WTC11 (cell line): Measurements from ENCODE around the gene SSH2.

Source experiments
- FOXJ3 ChIP-seq: sonication (generic); formaldehyde crosslinking; IDR thresholded peaks from 2 replicates; pipeline ENCODE4 v1.9.0; 2021; ENCODE audit warnings: missing genetic modification reagents, mild to moderate bottlenecking, borderline replicate concordance
- JUN ChIP-seq: sonication (generic); formaldehyde crosslinking; IDR thresholded peaks from 2 replicates; pipeline ENCODE4 v1.8.0; 2023; ENCODE audit warnings: mild to moderate bottlenecking, missing genetic modification reagents
- KAT7 ChIP-seq: sonication (generic); formaldehyde crosslinking; IDR thresholded peaks from 2 replicates; pipeline ENCODE4 v1.8.1; 2023; ENCODE audit warnings: missing genetic modification reagents, mild to moderate bottlenecking, borderline replicate concordance
- NFE2L1 ChIP-seq: sonication (generic); formaldehyde crosslinking; IDR thresholded peaks from 2 replicates; pipeline ENCODE4 v1.8.1; 2023; ENCODE audit warnings: missing genetic modification reagents
- NFYB ChIP-seq: sonication (generic); formaldehyde crosslinking; conservative IDR thresholded peaks from 2 replicates; pipeline ENCODE4 v1.8.0; 2022; ENCODE audit warnings: low read depth, missing genetic modification reagents
- NR3C1 ChIP-seq: sonication (generic); formaldehyde crosslinking; conservative IDR thresholded peaks from 2 replicates; pipeline ENCODE4 v1.8.1; 2023; ENCODE audit warnings: low read depth, mild to moderate bottlenecking, missing genetic modification reagents
- ZBTB21 ChIP-seq: sonication (generic); formaldehyde crosslinking; IDR thresholded peaks from 2 replicates; pipeline ENCODE4 v1.8.1; 2023; ENCODE audit warnings: mild to moderate bottlenecking, missing genetic modification reagents, borderline replicate concordance
- ZNF232 ChIP-seq: sonication (generic); formaldehyde crosslinking; IDR thresholded peaks from 2 replicates; pipeline ENCODE4 v1.8.0; 2022; ENCODE audit warnings: mild to moderate bottlenecking, missing genetic modification reagents
- TF ChIP-seq, protein P1 (sequence below): fragments of 200-600 bp; IDR thresholded peaks from 2 replicates; pipeline ENCODE4 v1.8.0; 2022; ENCODE audit warnings: antibody characterized with exemption
- TF ChIP-seq, protein P2 (sequence below): sonication (generic); formaldehyde crosslinking; IDR thresholded peaks from 2 replicates; pipeline ENCODE4 v1.8.0; 2022; ENCODE audit warnings: mild to moderate bottlenecking, missing genetic modification reagents
- TF ChIP-seq, protein P3 (sequence below): sonication (generic); formaldehyde crosslinking; conservative IDR thresholded peaks from 2 replicates; pipeline ENCODE4 v1.8.1; 2023; ENCODE audit warnings: mild to moderate bottlenecking, low read depth, missing genetic modification reagents, moderate library complexity

DNA sequence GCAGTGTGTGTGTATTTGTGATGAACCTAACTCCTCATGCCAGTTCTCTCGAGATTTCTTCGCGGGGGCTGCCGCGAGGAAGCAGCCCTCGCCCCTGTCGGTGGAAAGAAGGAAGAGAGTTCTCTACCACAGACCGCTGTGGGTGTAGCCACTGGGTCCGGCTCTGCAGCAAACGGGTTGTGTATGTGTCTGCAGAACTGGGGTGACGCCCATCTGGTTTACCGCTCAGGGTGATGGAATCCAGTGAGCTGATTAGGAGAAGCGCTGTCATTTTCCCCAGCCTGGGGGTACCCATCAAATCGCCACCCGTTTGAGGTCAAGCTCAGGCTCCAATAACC is 315.0 kb downstream of the SSH2 start:
- TF ChIP-seq, protein P1, sequence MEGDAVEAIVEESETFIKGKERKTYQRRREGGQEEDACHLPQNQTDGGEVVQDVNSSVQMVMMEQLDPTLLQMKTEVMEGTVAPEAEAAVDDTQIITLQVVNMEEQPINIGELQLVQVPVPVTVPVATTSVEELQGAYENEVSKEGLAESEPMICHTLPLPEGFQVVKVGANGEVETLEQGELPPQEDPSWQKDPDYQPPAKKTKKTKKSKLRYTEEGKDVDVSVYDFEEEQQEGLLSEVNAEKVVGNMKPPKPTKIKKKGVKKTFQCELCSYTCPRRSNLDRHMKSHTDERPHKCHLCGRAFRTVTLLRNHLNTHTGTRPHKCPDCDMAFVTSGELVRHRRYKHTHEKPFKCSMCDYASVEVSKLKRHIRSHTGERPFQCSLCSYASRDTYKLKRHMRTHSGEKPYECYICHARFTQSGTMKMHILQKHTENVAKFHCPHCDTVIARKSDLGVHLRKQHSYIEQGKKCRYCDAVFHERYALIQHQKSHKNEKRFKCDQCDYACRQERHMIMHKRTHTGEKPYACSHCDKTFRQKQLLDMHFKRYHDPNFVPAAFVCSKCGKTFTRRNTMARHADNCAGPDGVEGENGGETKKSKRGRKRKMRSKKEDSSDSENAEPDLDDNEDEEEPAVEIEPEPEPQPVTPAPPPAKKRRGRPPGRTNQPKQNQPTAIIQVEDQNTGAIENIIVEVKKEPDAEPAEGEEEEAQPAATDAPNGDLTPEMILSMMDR, result no peak
- TF ChIP-seq ZNF232 (CRISPR knock-in tag) (no peak), JUN (CRISPR knock-in tag) (no peak), NFE2L1 (CRISPR knock-in tag) (no peak), KAT7 (no peak), NFYB (CRISPR knock-in tag) (no peak), ZBTB21 (CRISPR knock-in tag) (no peak), NR3C1 (CRISPR knock-in tag) (no peak), FOXJ3 (no peak)
- TF ChIP-seq, protein P2, sequence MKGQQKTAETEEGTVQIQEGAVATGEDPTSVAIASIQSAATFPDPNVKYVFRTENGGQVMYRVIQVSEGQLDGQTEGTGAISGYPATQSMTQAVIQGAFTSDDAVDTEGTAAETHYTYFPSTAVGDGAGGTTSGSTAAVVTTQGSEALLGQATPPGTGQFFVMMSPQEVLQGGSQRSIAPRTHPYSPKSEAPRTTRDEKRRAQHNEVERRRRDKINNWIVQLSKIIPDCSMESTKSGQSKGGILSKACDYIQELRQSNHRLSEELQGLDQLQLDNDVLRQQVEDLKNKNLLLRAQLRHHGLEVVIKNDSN (CRISPR knock-in tag), result no peak
- TF ChIP-seq, protein P3, sequence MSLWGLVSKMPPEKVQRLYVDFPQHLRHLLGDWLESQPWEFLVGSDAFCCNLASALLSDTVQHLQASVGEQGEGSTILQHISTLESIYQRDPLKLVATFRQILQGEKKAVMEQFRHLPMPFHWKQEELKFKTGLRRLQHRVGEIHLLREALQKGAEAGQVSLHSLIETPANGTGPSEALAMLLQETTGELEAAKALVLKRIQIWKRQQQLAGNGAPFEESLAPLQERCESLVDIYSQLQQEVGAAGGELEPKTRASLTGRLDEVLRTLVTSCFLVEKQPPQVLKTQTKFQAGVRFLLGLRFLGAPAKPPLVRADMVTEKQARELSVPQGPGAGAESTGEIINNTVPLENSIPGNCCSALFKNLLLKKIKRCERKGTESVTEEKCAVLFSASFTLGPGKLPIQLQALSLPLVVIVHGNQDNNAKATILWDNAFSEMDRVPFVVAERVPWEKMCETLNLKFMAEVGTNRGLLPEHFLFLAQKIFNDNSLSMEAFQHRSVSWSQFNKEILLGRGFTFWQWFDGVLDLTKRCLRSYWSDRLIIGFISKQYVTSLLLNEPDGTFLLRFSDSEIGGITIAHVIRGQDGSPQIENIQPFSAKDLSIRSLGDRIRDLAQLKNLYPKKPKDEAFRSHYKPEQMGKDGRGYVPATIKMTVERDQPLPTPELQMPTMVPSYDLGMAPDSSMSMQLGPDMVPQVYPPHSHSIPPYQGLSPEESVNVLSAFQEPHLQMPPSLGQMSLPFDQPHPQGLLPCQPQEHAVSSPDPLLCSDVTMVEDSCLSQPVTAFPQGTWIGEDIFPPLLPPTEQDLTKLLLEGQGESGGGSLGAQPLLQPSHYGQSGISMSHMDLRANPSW (CRISPR knock-in tag), result no peak
